NAMALWA (cell line): ENCODE data around the gene ZSCAN23.
"Not testable (repeated sequence)": the region's sequence is repeated elsewhere in the genome, so short reads cannot be mapped to it uniquely, and the experiment has no call there.

Experiments
- DNase-seq: peaks from one replicate; pipeline ENCODE4 v3.0.0-alpha.2; 2015; ENCODE audit warnings: low spot score

Gene ZSCAN23

DNA sequence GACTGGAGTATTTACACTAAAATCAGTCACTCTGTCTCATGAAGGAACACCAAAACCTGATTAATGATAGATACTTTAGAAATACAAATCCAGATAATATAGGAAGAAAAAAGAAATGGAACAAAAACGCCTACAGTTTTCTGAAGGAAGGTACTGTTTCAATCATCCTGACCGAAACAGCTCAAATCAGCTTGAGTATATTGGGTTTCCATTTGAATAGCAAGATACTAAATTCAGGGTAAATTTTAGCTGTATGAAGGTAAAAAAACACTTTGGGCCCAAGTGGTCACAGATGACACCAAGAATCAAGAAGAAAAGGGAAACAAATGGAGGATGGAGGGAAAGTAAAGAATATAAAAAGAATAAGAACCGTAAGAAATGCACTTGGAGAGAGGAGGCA lies 6.9 kb downstream of the ZSCAN23 start:
- no peak for DNase-seq

DNA sequence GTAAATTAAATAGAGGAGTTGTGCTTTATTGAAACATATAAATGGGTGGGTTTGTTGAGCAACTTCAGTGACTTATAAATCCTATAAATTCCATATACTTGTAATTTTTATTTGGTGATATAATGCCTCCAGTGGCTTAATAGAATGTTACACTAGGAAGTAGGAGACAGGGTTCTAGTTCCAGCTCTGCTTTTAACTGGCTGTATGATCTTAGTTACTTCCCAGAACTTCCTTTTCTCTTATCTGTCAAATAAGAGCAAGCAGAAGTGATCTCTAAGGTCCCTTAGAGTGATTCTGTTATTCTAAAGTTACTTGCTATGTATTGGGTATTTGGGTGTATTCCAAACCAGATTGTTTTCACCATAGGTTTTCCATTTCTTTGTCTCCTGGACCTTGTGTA lies 10.2 kb downstream of the ZSCAN23 start:
- DNase-seq, result peak; percentile 2

DNA sequence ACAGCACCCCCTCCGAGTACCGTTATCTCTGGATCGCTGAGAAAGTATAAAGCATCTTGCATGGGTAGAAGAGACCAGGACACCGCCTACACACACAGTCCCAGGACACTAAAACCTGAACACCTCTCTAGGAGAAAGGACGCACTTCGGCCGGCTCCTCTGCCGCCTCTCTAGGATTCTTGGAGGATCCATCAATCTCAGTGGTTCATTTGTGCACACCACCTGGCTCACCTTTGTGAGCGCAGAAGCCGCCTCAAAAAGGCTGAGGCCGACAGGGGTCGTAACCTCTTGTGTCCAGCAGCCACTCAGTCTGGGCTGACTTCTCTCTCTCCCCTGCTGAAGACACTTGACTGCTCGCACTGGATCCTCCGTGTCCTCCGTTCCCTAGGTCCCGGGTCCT lies 13.5 kb downstream of the ZSCAN23 start:
- no peak for DNase-seq

DNA sequence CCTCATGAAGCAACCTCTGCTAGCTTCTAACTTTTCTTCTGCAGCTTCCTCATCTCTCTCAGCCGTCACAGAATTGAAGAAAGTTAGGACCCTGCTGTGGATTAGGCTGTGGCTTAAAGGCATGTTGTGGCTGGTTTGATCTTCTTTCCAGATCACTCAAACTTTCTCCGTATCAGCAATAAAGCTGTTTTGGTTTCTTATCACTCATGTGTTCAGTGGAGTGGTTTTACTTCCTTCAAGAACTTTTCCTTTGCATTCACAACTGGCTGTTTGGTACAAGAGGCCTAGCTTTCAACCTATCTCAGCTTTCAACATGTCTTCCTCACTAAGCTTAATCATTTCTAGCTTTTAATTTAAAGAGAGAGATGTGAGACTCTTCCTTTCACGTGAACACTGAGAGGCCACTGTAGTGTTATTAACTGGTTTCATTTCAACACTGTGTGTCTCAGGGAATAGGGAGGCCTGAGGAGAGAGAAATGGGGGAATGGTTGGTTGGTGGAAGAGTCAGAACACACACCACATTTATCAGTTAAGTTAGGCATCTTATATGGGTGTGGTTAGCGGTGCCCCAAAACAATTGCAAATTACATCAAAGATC lies 17.2 kb downstream of the ZSCAN23 start:
- DNase-seq, result no peak

DNA sequence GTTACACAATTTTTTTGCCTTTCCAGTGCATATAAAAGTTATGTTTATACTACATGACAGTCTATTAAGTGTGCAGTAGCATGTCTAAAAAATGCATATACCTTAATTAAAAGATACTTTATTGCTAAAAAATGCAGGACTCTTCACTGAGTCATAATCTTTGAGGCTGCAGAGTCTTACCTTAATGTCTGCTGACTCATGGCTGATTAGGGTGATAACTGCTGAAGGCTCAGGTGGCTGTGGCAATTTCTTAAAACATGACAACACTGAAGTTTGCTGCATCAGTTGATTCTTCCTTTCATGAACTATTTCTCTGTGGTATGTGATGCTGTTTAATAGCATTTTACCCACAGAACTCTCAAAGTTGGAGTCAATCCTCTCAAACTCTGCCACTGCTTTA lies 19.1 kb downstream of the ZSCAN23 start:
- DNase-seq, result no peak

DNA sequence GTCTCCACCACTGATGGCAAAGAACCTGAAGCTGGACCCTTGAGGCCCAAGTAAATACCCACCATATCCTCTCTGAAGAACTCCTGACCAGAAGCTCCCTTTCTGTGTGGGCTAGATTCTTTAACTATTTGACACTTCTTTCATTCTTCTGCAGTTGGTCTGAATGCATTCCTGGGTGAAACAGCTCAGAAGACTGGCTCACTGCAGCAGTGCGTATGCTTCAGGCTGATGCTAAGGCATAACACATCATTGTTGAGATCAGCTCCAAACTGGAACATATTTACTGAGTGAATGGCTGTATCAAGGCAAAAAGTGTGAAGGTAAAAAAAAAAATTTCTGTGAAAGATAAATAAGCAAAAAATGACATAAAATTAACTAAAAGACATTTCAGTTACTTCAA lies 19.7 kb downstream of the ZSCAN23 start:
- no peak for DNase-seq

DNA sequence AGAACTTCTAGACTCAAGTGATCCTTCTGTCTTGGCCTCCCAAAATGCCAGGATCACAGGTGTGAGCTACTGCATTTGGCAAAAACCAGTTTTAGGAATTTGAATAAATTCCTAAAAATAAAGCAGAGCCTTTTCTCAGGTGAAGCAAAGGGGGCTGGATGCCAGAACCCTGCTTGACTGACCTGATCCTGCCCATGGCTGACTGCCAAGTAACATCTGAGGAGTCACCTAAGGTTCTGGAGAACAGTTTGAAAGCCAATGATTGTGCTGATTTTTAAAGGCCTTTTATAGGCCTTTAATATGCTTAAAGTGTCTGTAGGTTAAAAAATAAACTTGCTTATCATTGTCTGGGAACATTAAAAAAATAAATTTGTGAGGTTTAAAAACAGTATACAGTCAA lies 29.6 kb downstream of the ZSCAN23 start:
- DNase-seq, result no peak

DNA sequence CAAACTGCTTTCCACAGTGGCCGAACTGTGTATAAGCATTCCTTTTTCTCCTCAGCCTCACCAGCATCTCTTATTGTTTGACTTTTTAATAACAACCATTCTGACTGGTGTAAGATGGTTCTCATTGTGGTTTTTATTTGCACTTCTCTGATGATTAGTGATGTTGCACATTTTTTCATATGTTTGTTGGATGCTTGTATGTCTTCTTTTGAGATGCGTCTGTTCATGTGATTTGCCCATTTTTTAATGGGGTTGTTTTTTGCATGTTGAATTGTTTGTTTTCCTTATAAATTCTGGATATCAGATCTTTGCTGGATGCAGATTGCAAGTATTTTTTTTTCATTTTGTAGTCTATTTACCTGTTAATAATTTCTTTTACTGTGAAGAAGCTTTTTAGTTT lies 32.5 kb downstream of the ZSCAN23 start:
- DNase-seq, result no peak

DNA sequence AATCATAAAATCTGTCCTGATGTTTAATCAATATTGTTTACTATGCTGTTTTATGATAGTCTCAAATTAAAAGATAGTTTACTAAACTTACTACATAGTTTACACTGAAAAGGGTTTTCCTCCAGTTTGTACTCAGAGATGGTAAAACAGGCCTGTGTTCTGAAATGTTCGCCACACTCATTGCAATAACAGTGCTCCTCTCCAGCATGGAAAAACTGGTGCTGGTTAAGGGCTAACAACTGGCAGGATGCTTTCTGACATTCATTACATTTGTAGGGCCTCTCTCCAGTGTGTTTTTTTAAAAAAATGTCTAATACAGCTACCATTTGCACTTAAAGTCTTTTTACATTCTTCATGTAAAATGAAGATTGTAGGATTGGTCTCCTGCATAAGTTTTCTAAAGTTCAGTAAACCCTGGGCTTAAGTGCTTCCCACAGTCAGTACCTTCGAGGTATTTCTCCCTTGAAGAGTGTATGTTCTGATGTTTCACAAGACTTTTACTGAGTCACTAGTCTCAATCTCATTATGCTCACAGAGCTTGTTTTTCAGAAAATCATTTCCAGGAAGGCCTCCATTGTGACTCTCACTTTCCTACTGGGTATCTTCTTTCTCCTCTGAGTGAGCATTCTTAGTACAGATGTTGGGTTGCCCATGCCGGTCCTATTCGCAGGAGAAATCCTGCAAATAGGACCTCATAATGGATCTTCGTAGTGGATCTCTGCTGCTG lies 35.1 kb downstream of the ZSCAN23 start:
- DNase-seq, result no peak

DNA sequence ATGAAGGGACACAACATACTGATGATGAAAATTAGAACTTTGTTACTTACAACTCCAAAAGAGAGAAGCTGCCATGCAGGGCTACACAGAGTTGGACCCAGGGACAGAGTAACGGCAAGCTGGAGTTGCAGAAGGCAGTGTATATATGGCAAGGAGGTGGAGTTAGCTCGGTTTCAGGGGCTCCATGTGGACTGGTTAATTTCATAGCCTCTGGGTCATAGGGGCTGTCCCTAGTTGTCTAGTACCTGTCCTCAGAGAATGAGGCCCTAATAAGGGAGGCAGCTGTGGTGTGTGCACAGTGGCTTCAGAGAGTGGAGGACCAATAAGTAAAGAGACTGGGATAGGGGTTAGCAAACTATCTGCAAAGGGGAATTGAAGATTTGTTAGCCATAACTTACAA lies 35.9 kb downstream of the ZSCAN23 start:
- DNase-seq, result no peak

DNA sequence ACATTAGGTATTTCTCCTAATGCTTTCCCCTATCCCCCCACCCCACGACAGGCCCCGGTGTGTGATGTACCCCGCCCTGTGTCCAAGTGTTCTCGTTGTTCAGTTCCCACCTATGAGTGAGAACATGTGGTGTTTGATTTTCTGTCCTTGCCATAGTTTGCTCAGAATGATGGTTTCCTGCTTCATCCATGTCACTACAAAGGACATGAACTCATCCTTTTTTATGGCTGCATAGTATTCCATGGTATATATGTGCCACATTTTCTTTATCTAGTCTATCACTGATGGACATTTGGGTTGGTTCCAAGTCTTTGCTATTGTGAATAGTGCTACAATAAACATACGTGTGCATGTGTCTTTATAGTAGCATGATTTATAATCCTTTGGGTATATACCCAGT lies 39.4 kb downstream of the ZSCAN23 start:
- DNase-seq, result not testable (repeated sequence)

DNA sequence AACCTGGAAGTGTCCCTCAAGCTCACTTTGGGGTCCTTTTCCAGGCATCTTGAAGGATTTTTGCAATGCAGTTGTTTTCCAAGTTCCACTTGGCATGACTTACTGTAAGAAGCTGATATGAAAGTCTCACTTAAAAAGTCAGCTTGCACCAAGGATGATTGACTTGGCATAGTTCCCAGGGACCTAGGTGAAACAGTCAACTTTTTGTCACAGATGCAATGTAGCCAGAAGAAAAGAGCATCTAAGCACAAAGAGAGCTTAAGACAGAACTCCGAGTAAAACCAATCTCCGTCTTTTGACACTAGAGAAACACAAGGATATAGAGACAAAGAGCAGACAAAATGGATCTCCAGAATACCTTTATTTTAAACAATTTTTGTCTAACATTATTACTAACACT lies 41.1 kb downstream of the ZSCAN23 start:
- DNase-seq, result peak; percentile 5

DNA sequence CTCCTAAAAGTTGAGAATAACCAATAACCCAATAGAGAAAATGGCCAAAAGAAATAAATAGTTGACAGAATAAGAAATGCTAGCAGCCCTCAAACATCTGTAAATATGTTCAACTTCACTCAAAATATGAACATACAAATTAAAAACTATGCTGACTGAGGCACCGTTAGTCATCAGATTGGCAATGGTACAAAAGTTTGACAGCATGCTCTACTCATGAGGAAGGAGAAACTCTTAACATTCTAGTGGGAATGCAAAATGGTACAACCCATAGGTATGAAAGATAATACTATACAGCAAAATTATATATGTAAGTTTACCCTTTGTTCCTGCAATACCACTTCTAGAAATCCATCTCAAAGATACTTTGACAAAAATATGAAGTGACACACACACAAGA lies 42.1 kb downstream of the ZSCAN23 start:
- no peak for DNase-seq

DNA sequence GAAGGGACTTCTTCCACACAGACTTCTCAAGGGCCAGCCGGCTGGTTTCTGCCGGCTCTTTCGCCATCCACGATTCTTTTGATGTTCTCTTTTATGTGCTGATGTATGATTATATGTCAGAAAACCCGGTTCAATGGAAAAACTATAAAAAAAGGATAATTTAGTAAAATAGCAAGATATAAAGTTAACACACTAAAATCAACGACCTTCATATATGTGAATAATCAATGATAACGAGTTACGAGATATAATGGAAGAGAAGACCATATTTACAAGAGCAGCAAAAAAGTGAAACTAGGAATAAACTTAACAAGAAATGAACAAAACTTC lies 43.2 kb downstream of the ZSCAN23 start:
- no peak for DNase-seq

DNA sequence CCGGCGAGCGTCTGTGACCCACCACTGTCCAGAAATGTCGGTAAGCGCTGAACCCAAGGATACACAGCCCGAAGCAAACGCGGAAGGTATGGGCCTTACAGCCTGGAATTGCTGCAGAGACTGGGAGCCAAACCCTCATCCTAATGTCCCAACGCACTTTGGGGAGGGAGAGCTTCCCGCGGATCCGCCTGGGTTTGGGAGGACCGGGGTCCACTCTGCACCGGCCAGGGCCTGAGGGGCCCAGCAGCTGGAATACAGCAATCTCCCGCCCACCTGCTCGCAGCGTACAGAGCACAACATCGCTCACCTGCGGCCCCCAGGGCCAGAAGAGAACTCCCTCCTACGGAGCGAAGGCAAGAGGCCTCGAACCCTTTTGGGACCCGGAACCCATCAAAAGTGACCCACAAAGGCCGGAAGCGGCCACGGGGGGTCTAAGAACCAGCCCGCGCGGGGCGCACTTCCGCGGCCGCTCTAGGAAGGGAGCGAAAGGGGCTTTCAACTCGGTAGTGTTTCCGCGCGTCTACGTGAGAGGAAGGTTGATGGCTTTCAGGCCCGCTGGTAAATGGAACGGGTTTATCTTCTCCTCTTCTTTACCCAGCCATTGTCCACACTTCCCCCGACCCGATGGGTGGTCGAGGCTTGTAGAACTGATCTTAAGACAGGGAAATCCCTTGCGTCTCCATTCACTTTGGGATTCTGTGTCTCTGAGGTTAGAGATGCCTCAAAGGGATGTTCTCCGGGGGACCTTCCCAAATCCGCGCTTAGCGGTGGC lies 43.8 kb downstream of the ZSCAN23 start, which contains the start of gene ZSCAN12:
ZSCAN12 (minus strand) TSS at position 398 of the 772 bp plus-strand sequence. CDS start 1,342 bp downstream, outside the sequence.
- DNase-seq, result peak; percentile 48

DNA sequence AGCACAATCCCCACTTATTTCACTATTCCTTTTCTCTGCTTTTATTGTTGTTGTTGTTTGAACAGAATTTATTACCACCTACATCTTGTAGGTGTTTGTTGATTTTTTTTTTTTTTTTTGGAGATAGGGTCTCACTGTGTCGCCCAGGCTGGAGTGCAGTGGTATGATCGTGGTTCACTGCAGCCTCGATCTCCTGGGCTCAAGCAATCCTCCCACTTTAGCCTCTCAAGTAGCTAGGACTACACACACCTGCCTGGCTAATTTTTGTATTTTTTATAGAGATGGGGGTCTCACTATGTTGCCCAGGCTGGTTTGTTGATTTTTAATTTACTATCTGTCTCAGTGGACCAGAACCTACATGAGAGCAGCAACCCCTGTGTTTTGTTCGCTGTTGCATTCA lies 47.4 kb downstream of the ZSCAN23 start:
- DNase-seq, result no peak

DNA sequence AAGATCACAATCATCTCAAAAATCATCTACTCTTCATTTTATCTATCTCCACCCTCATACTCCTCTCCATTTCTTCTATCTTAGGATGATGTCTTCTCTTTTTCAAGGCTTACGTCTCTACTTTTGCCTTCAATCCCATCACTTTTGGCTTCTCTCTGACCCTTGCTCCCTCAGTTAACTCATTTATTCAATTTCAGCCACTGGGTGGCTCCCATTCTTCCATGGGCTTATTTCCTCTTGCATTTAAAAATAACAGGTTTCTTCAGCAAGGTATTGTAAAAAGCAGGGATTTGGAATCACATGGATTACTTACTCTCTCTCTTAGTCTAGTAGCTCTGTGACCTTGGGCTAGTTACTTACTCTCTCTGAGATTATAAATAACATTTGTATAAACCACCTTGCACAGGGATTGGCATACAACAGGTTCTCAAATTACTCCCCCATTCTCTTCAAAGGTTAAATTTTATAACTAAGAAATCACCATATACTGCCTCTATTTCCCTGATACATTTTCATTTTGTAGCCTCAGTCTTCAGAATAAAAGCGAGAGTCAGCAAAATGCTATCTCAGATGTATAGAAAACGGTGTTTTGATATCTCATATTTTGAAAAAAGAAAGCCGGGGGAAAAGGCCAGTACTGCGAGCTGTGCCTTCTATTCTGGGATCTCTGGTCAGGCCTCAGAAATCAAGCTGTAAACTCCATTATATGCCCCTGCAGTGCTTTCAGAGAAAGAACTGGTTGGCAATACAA lies 49.2 kb downstream of the ZSCAN23 start:
- DNase-seq, result no peak

DNA sequence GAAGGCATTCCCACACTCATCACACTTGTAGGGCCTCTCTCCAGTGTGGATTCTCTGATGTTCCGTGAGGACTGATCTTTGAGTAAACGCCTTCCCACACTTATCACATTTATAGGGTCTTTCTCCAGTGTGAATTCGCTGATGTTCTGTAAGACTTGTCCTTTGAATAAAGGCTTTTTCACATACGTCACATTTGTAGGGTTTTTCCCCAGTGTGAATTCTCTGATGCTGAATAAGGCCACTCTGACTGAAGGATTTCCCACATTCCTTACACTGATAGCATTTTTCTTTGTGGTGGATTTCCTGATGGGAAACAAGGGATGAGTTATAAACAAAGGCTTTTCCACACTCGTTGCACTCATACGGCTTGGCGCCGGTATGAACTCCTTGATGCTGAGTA lies 52.6 kb downstream of the ZSCAN23 start:
- no peak for DNase-seq

DNA sequence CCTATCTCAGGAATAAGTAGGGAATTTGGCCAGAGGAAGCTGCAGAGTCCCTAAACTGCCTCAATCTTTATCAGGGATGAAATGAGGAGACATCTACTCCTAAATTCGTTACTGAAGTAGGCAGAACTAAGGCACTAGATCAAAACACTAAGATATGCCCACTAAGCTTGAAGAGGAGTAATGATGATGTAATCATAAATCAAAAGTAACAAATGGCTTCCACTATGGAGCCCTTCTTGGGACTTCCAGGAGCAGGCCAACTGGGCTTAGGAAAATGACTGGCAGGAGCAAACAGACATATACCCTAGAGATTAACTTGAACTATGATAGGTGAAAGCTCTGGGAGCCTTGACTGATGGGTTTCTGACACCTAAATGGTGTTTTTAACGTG lies 59.2 kb downstream of the ZSCAN23 start:
- no peak for DNase-seq

DNA sequence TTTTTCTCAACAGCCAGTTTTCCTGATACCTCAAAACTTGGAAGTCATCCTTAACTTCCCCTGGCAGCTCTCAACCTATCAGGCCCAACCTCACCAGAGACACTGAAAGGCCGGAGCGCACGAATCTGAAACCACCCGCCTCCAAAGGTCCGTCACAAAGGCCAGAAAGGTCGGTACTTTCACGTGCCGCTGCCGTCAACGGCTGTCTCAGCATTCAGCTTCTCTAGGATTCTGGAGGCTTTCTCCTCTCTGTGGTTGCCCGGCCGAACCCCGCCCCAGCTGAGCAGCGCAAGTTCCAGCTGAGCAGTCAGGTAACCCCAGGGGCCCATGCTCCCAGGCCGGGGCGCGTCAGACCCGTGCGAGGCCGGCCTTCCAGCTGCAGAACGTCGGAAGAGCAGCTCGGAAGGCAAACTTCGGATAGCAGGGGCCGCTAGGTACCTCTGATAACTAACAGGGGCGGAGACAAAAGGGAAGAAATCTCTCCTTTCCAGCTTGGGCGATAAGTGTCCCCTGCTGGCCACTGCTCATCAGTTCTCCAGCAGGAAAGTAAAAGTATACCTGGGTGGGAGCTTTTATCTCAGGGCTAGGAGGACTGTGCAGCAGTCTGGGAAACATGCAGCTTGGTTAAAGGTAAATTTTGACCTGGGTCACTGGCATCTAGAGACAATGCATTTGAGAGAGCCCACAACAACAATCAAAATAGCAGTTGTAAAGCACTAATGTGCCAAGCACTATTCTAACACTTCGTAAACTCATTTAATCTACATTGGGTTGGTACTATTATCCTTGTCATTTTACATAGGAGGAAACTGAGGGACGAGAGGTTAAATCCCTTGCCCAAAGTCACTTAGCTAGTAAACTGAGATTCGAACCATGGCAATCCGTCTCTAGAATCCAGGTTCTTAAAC lies 59.8 kb downstream of the ZSCAN23 start:
- peak; percentile 77 for DNase-seq
